Activated CD8-positive, alpha-beta T cell treated with anti-CD3 and anti-CD28 coated beads for 36 hours (primary cell): Measurements from ENCODE around the gene ANO1. TPM values are rescaled to one million over a fixed set of nuclear protein-coding genes. Genes with fewer than 3 reads are reported as not detected.

Experiments used
- ATAC-seq: fragments of 200-7000 bp; cut with Tn5 transposase; one replicate; pipeline ENCODE4 v1.10.0; 2021; ENCODE audit warnings: mild to moderate bottlenecking, moderate library complexity
- CTCF ChIA-PET: fragments of 350-600 bp; sonication (Branson Sonifier 250); formaldehyde crosslinking; loops from one replicate; lab custom pipeline; 2021; ENCODE audit warnings: antibody characterized with exemption; lab: Charles Lee
- POLR2A ChIA-PET: fragments of 350-600 bp; sonication (Branson Sonifier 250); formaldehyde crosslinking; loops from one replicate; lab custom pipeline; 2021; ENCODE audit warnings: antibody characterized with exemption; lab: Charles Lee
- DNase-seq: peaks from one replicate; pipeline ENCODE4 v3.0.0-alpha.2; 2020
- H3K27ac Mint-ChIP-seq: one replicate; pipeline ENCODE4 v1.8.0; 2021; ENCODE audit warnings: mild to moderate bottlenecking, mixed read lengths
- H3K27me3 Mint-ChIP-seq: one replicate; pipeline ENCODE4 v1.8.0; 2021; ENCODE audit warnings: mixed read lengths
- H3K36me3 Mint-ChIP-seq: one replicate; pipeline ENCODE4 v1.8.0; 2021; ENCODE audit warnings: low read depth, mixed read lengths
- H3K4me1 Mint-ChIP-seq: one replicate; pipeline ENCODE4 v1.8.0; 2021; ENCODE audit warnings: low read depth, mixed read lengths
- H3K4me3 Mint-ChIP-seq: one replicate; pipeline ENCODE4 v1.8.0; 2021; ENCODE audit warnings: mild to moderate bottlenecking, moderate library complexity, mixed read lengths
- H3K9me3 Mint-ChIP-seq: one replicate; pipeline ENCODE4 v1.8.0; 2021; ENCODE audit warnings: mixed read lengths
- CTCF ChIP-seq: fragments of 200-600 bp; IDR thresholded peaks from one replicate; pipeline ENCODE4 v1.8.0; 2022; ENCODE audit warnings: antibody characterized with exemption, mild to moderate bottlenecking
- intact Hi-C: fragments of 100-400 bp; cut with micrococcal nuclease; formaldehyde crosslinking; loops from one replicate; pipeline ENCODE4 v1.10.0; 2022
- total RNA-seq, 2 experiments: library from RNA; stranded (reverse); gene quantifications; one replicate each; pipeline ENCODE4 v1.2.3, GENCODE V29; 2021

Gene ANO1
- not detected for total RNA-seq

DNA sequence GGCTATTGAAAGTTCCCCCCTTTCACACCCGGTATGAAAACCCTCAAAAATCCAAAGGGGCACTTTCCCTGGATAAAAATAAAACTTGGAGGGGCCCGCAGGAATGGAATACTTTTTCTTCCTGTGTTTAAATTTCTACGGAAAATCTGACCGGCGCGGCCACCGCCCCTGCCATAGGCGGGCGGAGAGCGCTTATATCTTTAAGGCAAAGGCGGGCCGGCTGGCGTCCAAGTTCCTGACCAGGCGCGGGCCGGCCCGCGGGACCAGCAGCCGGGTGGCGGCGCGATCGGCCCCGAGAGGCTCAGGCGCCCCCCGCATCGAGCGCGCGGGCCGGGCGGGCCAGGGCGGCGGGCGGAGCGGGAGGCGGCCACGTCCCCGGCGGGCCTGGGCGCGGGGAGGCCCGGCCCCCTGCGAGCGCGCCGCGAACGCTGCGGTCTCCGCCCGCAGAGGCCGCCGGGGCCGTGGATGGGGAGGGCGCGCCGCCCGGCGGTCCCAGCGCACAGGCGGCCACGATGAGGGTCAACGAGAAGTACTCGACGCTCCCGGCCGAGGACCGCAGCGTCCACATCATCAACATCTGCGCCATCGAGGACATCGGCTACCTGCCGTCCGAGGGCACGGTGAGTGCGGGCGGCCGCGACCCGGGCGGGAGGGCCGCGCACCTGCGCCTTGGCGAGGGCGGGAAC lies at the start of gene ANO1:
TSS of gene ANO1 (plus strand) at position 223 of the 686 bp plus-strand sequence. CDS start at position 513, 290 bp downstream.
- no peak for TF ChIP-seq CTCF
- H3K4me3 Mint-ChIP-seq, result no peak within 1 kb of the TSS
- ATAC-seq (no peak), DNase-seq (no peak)
- H3K4me1 Mint-ChIP-seq, result peaks cover 7% of the 10 kb centered on the region
- no peaks in the 10 kb centered on the region for H3K36me3 Mint-ChIP-seq
- H3K27ac Mint-ChIP-seq, result no peak within 1 kb of the TSS
- H3K9me3 Mint-ChIP-seq, result no peaks in the 10 kb centered on the region
- ChIA-PET CTCF (no interaction called here), POLR2A (no interaction called here)
- peaks cover 31% of the 10 kb centered on the region for H3K27me3 Mint-ChIP-seq
- intact Hi-C loops, result no loop called here

DNA sequence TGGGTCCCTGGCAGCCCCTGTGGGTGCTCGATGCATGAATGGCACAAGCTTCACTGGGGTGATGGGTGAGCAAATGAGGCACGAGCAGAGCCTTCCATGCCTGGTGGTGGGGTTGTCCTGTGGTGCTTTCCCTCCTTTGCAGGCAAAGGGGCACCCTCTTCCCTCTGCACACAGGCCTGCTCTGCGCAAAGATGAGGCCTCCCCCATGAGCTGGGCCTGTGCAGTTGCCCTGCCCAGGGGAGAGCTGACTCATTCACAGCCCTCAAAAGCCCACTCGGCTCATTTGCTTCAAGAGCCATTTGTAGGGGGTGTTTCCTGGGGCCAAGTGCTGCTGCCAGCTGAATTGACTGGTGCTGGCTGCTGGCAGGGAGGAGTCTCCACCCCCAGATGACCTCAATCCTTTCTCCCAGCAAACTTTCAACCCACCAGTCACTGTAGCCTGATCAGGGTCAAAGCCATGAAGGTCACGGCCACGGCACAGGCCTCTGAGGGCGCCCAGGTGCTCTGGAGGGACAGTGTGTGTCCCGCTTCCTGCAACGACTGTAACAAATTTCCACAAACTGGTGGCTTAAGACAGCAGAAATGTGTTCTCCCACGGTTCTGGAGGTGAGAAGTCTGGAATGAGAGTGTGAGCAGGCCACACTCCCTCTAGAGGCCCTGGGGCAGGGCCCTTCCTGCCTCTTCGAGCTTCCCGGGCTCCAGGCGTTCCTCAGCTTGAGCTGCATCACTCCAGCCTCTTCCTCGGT lies 48.8 kb upstream of the ANO1 start:
- intact Hi-C loops, result no loop called here
- Mint-ChIP-seq H3K36me3 (no peaks in the 10 kb centered on the region), H3K9me3 (no peaks in the 10 kb centered on the region), H3K27ac (no peak overlapping the region), H3K4me1 (no peaks in the 10 kb centered on the region), H3K4me3 (no peak overlapping the region), H3K27me3 (no peaks in the 10 kb centered on the region)
- ATAC-seq (no peak), DNase-seq (no peak)
- TF ChIP-seq CTCF, result no peak
- ChIA-PET POLR2A (no interaction called here), CTCF (no interaction called here)

DNA sequence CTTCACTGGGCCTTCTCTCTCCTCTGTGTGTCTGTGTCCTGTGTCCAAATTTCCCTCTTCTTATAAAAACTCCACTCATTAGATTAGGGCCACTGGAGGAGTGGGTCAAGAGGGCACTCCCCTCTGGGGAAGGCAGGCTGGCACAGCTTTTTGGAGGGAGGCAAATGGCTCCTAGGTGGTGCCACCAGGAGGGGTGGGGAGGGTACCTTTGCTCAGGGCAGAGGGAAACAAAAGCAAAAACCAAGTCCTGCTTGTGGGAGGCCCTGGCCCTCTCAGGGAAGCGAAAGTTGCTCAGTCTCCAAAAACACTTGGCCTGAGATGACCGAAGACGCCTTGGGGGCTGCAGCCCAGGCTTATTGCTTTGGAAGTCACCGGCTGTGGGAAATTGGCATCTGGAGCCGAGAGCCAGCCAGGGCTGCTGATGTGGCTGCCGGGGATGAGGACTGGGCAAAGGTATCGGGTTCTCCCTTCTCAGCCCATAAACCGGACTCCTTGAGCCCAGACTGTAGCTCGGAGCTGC lies 48.2 kb upstream of the ANO1 start:
- Mint-ChIP-seq H3K4me1 (no peaks in the 10 kb centered on the region), H3K4me3 (no peak overlapping the region), H3K9me3 (no peaks in the 10 kb centered on the region), H3K27me3 (no peaks in the 10 kb centered on the region), H3K27ac (no peak overlapping the region), H3K36me3 (no peaks in the 10 kb centered on the region)
- TF ChIP-seq CTCF, result no peak
- intact Hi-C loops, result no loop called here
- POLR2A ChIA-PET, result no interaction called here
- ATAC-seq, result no peak
- CTCF ChIA-PET, result no interaction called here
- no peak for DNase-seq

DNA sequence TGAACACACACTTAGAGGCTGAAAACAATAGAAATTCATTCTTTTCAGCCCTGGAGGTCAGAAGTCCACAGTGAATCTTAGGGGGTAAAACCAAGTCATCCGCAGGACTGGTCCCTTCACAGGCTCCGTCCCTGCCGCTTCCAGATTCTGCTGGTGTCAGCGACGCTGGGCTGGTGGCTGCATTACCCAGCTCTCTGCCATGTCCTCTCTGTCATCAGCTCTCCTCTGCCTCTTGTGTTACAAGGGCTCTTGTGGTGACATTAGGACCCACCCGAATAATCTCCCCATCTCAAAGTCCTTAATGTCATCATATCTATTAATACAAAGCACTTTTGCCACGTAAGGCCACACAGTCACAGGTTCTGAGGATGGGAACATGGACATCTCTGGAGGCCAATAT lies 47.7 kb upstream of the ANO1 start:
- ATAC-seq, result no peak
- intact Hi-C loops, result no loop called here
- H3K27me3 Mint-ChIP-seq, result no peaks in the 10 kb centered on the region
- no peak overlapping the region for H3K27ac Mint-ChIP-seq
- CTCF ChIA-PET, result no interaction called here
- no peaks in the 10 kb centered on the region for H3K9me3 Mint-ChIP-seq
- no peak overlapping the region for H3K4me3 Mint-ChIP-seq
- DNase-seq, result no peak
- H3K36me3 Mint-ChIP-seq, result no peaks in the 10 kb centered on the region
- no peaks in the 10 kb centered on the region for H3K4me1 Mint-ChIP-seq
- no peak for TF ChIP-seq CTCF
- POLR2A ChIA-PET, result no interaction called here
